ENCODE results near the gene IWS1. TPM values are rescaled to one million over a fixed set of nuclear protein-coding genes. Genes with fewer than 3 reads are reported as not detected.

The IWS1 gene
- total RNA-seq, 4 donors from 2014 or later, result 22.7 to 47.1 (median 33.2) TPM

DNA sequence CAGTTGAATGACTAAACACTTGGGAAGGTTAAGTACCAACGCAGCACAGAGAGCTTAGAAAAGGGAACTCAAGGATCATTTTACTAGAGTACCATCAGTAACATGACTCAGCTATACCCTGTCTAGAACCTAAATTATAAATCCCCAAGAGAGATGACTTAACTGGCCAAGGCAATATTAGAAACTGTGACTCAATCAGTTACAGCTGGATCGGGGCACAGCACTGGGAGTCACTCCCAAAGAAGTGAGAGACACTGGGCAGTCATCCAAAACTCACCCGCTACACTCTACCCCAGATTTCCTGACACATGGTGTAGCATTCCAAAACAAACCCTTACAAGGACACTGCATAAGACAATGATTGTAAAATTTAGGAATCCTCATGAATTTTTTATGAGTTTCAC is 17.7 kb downstream of the IWS1 start:
- peak; percentile 48 to 88 for DNase-seq (ENCODE audit: low spot score in 2 of 2)
- intact Hi-C loops (cut with DNase I; ENCODE audit: low total_unique reads), result no loop called here
- no peak for TF ChIP-seq POLR2A (IDR thresholded peaks at IDR 0.05)
- no peak for TF ChIP-seq CTCF (IDR thresholded peaks at IDR 0.05)
- WGBS, 2 donors, result 7% methylated on average over 3 of the region's 3 CpGs
- H3K4me3 ChIP-seq (ENCODE audit: low read depth, poor library complexity, severe bottlenecking), result no peak overlapping the region

- no peak for DNase-seq (ENCODE audit: low spot score in 2 of 2)
- H3K4me3 ChIP-seq (ENCODE audit: low read depth, poor library complexity, severe bottlenecking), result no peak overlapping the region
- intact Hi-C loops (cut with DNase I; ENCODE audit: low total_unique reads), result no loop called here
- TF ChIP-seq CTCF (IDR thresholded peaks at IDR 0.05) (no peak), POLR2A (IDR thresholded peaks at IDR 0.05) (no peak)
- WGBS, 2 donors, result 70 to 77% methylated on average over 4 of the region's 4 CpGs
Measured at GRCh38 chr2:127508023-127508630, 18.2 kb downstream of the IWS1 start.

DNA sequence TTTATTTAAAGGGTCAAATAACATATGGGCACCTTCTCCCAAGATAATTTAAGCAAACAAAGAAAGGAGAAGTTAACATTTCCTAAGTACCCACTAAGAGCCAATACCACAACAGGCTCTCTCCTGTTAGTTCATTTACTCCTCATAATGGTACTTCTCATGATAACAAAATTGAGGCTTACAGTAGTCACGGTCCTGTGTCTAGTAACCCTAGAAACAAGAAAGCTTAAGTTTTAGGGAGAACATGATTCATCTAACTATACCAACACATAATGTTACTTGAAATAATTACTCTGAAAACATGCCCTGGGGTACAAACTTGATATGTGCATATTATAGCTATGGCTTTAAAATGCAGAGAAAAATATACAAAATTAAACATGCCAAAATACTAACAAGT is 19.8 kb downstream of the IWS1 start:
- intact Hi-C loops (cut with DNase I; ENCODE audit: low total_unique reads), result no loop called here
- no peak overlapping the region for H3K4me3 ChIP-seq (ENCODE audit: low read depth, poor library complexity, severe bottlenecking)
- no peak for TF ChIP-seq CTCF (IDR thresholded peaks at IDR 0.05)
- 46 to 70% methylated on average over 1 of the region's 1 CpG for WGBS, 2 donors
- DNase-seq (ENCODE audit: low spot score in 2 of 2), result no peak

DNA sequence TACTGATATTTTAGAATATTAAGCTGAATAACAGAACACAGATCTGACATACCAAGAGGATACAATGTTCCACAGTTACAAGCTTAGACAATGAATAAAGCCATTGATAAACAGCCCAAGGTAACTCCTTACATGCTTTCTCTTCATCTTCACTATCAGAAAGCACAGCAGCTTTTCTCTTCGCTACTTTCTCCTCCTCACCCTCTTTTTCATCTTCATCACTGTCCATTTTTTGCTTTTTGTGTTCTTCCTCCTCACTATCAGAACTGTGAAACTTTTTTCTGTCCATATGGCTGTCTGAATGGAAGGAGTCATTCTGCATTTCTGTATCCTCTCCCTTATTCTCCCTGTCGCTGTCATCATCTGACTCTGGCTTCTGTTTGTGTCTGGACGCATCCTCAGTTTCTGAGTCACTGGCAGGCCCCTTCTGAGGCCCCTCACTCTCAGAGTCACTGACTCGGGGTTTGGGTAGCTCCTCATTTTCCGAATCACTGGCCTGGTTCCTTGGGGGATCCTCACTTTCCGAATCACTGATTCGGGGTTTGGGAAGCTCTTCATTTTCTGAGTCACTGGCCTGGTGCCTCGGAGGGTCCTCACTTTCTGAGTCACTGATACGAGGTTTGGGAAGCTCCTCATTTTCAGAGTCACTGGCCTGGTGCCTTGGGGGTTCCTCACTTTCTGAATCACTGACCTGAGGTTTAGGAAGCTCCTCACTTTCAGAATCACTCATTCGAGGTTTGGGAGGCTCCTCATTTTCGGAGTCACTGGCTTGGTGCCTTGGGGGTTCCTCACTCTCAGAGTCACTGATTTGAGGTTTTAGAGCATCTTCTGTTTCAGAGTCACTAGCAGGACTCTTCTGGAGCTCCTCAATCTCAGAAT is 21.5 kb downstream of the IWS1 start:
- 89 to 90% methylated on average over 11 of the region's 11 CpGs for WGBS, 2 donors
- no peak overlapping the region for H3K4me3 ChIP-seq (ENCODE audit: low read depth, poor library complexity, severe bottlenecking)
- TF ChIP-seq POLR2A (IDR thresholded peaks at IDR 0.05), result no peak
- no peak for TF ChIP-seq CTCF (IDR thresholded peaks at IDR 0.05)
- DNase-seq (ENCODE audit: low spot score in 2 of 2), result no peak
- intact Hi-C loops (cut with DNase I; ENCODE audit: low total_unique reads), result no loop called here

DNA sequence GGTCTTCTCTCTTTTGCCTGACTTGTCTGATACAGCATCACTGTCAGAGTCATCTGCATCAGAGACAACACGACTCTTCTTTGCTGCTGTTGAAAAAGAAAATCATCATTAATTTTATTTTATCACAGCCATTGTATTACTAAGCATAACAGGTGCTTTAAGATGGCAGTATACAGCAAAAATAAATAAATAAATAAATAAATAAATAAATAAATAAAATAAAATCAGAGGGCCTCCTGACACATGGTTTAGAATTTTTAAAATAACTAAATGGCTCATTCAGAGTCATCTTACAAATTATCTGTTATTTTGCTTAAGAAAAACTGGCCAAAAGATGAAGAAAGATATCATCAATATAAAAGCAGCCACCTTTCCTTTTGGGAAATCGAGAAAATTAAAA is 22.8 kb downstream of the IWS1 start:
- no peak for DNase-seq (ENCODE audit: low spot score in 2 of 2)
- no peak overlapping the region for H3K4me3 ChIP-seq (ENCODE audit: low read depth, poor library complexity, severe bottlenecking)
- 94 to 97% methylated on average over 2 of the region's 2 CpGs for WGBS, 2 donors
- intact Hi-C loops (cut with DNase I; ENCODE audit: low total_unique reads), result no loop called here
- TF ChIP-seq POLR2A (IDR thresholded peaks at IDR 0.05) (no peak), CTCF (IDR thresholded peaks at IDR 0.05) (no peak)
